ENCODE measurements around the gene NAPG.

DNA sequence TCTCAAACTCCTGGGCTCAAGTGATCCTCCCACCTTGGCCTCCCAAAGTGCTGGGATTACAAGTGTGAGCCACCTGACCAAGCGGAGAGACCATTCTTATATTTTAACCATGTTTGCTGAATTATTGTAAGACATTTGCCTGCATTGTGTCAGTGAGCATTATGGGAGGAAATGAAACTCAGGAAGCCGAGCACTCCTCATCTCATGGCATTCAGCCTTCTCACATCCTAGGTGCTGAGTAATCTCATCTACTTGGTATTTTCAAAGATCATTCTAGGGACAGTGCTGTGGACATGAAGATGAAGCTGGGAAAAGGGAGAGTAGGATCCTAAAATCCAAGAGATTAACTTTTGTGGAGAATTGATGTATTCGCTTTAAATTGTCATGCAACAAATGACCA lies 66.1 kb downstream of the NAPG start:
- TF ChIP-seq SMAD4 (CRISPR knock-in tag; IDR thresholded peaks at IDR 0.05) (no peak), ELF4 (CRISPR knock-in tag; IDR thresholded peaks at IDR 0.05; ENCODE audit: low read depth) (no peak), SP1 (CRISPR knock-in tag; conservative IDR thresholded peaks at IDR 0.05) (no peak), ZNF121 (CRISPR knock-in tag; IDR thresholded peaks at IDR 0.05) (no peak), CREM (CRISPR knock-in tag; IDR thresholded peaks at IDR 0.05) (no peak), NFYB (CRISPR knock-in tag; conservative IDR thresholded peaks at IDR 0.05; ENCODE audit: low read depth) (no peak), TEAD4 (CRISPR knock-in tag; IDR thresholded peaks at IDR 0.05) (no peak), ZNF138 (CRISPR knock-in tag; conservative IDR thresholded peaks at IDR 0.05) (no peak)
- TF ChIP-seq, protein P1, sequence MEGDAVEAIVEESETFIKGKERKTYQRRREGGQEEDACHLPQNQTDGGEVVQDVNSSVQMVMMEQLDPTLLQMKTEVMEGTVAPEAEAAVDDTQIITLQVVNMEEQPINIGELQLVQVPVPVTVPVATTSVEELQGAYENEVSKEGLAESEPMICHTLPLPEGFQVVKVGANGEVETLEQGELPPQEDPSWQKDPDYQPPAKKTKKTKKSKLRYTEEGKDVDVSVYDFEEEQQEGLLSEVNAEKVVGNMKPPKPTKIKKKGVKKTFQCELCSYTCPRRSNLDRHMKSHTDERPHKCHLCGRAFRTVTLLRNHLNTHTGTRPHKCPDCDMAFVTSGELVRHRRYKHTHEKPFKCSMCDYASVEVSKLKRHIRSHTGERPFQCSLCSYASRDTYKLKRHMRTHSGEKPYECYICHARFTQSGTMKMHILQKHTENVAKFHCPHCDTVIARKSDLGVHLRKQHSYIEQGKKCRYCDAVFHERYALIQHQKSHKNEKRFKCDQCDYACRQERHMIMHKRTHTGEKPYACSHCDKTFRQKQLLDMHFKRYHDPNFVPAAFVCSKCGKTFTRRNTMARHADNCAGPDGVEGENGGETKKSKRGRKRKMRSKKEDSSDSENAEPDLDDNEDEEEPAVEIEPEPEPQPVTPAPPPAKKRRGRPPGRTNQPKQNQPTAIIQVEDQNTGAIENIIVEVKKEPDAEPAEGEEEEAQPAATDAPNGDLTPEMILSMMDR (IDR thresholded peaks at IDR 0.05), result no peak
- TF ChIP-seq, protein P2, sequence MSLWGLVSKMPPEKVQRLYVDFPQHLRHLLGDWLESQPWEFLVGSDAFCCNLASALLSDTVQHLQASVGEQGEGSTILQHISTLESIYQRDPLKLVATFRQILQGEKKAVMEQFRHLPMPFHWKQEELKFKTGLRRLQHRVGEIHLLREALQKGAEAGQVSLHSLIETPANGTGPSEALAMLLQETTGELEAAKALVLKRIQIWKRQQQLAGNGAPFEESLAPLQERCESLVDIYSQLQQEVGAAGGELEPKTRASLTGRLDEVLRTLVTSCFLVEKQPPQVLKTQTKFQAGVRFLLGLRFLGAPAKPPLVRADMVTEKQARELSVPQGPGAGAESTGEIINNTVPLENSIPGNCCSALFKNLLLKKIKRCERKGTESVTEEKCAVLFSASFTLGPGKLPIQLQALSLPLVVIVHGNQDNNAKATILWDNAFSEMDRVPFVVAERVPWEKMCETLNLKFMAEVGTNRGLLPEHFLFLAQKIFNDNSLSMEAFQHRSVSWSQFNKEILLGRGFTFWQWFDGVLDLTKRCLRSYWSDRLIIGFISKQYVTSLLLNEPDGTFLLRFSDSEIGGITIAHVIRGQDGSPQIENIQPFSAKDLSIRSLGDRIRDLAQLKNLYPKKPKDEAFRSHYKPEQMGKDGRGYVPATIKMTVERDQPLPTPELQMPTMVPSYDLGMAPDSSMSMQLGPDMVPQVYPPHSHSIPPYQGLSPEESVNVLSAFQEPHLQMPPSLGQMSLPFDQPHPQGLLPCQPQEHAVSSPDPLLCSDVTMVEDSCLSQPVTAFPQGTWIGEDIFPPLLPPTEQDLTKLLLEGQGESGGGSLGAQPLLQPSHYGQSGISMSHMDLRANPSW (CRISPR knock-in tag; conservative IDR thresholded peaks at IDR 0.05; ENCODE audit: low read depth), result no peak
- TF ChIP-seq, protein P3, sequence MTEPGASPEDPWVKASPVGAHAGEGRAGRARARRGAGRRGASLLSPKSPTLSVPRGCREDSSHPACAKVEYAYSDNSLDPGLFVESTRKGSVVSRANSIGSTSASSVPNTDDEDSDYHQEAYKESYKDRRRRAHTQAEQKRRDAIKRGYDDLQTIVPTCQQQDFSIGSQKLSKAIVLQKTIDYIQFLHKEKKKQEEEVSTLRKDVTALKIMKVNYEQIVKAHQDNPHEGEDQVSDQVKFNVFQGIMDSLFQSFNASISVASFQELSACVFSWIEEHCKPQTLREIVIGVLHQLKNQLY (CRISPR knock-in tag; IDR thresholded peaks at IDR 0.05), result no peak
